ENCODE measurements around the gene IL27RA.
"Not testable (repeated sequence)": the region's sequence is repeated elsewhere in the genome, so short reads cannot be mapped to it uniquely, and the experiment has no call there.

Gene IL27RA

DNA sequence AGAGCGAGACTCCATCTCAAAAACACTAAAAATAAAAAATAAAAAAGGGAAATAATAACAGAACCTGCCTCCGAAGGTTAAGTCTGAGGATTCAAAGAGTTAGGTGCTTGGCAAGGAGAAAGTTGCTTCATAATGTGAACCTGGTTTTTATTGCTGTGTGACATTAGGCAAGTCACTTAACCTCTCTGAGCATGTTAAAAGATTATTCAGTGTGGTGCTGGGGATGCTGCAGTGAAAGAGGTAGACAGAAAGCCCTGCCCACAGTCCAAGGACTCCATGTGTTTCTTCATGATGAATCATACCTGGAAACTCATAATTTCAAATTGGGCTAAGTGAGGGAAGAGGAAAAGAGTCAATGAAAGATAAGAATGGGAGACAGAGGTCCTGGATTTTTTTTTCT is 2.4 kb downstream of the IL27RA start:
- no peak for DNase-seq

DNA sequence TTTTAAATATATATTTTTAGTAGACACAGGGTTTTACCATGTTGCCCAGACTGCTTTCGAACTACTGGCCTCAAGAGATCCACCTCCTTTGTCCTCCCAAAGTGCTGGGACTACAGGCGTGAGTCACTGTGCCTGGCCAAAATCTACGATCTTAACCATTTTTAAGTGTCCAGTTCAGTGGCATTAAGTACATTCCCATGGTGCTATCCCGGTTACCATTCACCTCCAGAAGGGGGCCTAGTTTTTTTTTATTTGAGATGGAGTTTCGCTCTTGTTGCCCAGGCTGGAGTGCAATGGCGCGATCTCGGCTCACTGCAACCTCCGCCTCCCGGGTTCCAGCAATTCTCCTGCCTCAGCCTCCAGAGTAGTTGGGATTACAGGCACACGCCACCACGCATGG is 3.6 kb downstream of the IL27RA start:
- DNase-seq, result not testable (repeated sequence)

DNA sequence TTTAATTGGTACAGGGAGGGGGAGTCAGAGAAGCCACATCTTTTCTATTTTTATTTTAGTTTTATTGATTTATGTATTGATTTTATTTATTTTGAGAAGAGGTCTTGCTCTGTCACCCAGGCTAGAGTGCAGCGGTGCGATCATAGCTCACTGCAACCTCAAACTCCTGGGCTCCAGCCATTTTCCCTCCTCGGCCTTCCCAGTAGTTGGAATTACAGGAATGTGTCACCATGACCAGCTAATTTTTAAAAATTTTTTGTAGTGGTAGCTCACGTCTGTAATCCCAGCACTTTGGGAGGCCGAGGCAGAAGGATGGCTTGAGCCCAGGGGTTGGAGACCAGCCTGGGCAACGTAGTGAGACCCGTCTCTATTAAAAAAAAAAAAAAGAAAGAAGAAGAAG is 4.1 kb downstream of the IL27RA start:
- DNase-seq, result no peak

DNA sequence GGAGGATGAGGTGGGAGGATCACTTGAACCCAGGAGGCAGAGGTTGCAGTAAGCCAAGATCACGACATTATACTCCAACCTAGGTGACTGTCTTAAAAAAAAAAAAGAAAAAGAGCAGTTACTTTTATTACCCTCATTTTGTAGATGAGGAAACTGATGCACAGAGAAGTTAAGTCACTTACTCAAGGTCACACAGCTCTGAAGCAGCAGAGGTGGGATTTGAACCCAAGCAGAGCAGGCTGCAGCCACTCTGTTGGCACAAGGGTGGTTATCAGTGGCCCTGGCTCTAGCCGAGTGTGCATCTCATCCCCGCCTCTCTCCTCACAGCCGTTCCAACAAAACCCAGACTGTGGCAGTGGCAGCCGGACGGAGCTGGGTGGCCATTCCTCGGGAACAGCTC is 7.6 kb downstream of the IL27RA start:
- no peak for DNase-seq

DNA sequence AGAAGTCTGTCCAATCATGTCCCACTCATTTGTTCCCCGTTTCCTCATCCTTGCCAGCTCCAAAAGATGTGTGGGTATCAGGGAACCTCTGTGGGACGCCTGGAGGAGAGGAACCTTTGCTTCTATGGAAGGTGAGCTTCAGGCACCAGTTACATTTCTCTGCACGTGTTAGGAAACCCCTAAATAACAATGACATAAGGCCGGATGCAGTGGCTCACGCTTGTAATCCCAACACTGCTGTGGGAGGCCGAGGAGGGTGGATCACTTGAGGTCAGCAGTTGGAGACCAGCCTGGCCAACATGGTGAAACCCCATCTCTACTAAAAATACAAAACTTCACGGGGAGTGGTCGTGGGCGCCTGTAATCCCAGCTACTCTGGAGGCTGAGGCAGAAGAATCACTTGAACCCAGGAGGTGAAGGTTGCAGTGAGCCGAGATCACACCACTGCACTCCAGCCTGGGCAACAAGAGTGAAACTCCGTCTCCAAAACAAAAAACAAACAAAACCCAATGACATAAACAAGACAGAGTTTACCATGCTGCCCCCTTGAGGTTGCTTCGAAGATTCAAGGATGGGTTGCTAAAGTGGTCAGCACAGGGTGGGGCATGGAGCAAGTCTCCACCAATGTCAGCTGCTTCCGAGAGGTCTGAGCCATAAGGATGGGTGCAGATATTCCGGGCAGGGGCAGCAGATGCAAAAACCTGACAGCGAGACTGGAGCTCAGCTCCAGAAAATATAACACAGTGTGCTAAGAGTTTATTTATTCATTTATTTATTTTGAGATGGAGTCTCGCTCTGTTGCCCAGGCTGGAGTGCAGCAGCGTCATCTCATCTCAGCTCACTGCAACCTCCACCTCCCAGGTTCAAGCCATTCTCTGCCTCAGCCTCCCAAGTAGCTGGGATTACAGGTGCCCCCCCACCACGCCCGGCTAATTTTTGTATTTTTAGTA is 11.4 kb downstream of the IL27RA start:
- not testable (repeated sequence) for DNase-seq

DNA sequence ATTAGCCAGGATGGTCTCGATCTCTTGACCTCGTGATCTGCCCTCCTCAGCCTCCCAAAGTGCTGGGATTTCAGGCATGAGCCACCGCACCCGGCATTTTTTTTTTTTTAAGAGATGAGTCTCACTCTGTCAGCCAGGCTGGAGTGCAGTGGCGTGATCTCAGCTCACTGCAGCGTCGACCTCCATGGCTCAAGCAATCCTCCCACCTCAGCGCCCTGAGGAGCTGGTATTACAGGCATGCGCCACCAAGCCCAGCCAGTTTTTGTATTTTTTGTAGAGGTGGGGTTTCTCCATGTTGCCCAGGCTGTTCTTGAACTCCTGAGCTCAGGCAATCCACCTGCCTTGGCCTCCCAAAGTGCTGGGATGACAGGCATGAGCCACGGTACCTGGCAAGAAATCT is 16.3 kb downstream of the IL27RA start:
- not testable (repeated sequence) for DNase-seq

DNA sequence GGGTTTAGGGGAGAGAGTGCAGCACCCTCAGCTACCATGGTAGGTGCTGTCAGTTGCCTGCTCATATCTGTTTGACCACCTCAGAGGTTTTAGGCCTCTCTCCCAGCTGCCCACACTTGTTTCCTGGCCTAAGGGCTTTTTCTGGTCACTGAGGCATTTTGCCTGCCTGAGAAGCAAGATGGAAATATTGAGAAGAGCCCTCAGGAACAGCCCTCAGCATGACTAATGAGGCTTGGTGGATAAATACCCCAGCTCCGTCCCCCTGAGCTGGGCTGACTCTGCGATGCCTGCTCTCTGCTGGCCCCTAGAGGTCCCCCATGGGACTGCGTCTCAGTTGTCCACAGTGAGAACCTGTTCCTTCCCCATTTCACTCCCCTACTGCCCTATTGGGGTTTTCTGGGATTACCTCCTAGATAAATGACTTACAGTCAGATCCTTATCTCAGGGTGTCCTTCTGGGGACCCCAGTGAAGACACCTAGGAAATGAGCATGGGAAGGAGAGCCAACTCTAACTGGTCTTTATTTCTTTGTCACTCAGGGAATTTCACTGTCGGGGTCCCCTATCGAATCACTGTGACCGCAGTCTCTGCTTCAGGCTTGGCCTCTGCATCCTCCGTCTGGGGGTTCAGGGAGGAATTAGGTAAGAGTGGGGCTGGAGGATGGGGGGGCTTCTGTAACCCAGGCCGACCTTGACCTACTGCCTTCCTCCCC is 17.0 kb downstream of the IL27RA start:
- DNase-seq, result no peak

DNA sequence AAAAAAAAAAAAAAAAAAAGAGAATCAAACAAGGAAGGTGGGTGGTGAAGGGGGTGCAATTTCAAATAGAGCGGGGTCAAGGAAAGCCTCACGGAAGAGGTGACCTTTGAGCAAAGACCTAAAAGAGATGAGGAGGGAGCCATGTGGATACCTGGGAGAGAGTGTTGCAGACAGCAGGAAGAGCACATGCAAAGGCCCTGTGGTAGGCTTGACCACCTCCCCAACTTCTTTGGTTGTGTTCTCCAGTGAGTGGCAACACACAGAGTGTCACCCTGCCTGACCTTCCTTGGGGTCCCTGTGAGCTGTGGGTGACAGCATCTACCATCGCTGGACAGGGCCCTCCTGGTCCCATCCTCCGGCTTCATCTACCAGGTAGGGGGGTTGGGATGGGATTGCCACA is 18.9 kb downstream of the IL27RA start:
- no peak for DNase-seq

DNA sequence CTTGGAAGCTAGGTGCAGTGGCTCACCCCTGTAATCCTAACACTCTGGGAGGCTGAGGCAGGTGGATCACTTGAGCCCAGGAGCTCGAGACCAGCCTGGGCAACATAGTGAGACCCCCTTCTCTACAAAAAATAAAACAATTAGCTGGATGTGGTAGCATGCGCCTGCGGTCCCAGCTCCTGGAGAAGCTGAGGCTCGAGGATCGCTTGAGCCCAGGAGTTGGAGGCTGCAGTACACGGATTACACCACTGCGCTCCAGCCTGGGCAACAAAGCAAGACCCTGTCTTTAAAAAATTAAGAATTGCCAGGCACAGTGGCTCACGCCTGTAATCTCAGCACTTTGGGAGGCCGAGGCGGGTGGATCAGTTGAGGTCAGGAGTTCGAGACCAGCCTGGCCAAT is 19.4 kb downstream of the IL27RA start:
- not testable (repeated sequence) for DNase-seq

DNA sequence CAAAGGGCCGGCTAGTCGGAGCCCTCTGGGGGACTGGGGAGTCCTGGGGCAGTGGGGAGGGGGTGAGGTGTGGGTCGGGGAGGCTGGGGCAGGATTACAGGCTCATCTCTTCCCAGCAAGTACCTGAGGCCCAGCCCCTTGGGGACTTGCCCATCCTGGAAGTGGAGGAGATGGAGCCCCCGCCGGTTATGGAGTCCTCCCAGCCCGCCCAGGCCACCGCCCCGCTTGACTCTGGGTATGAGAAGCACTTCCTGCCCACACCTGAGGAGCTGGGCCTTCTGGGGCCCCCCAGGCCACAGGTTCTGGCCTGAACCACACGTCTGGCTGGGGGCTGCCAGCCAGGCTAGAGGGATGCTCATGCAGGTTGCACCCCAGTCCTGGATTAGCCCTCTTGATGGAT is 20.4 kb downstream of the IL27RA start:
- no peak for DNase-seq

DNA sequence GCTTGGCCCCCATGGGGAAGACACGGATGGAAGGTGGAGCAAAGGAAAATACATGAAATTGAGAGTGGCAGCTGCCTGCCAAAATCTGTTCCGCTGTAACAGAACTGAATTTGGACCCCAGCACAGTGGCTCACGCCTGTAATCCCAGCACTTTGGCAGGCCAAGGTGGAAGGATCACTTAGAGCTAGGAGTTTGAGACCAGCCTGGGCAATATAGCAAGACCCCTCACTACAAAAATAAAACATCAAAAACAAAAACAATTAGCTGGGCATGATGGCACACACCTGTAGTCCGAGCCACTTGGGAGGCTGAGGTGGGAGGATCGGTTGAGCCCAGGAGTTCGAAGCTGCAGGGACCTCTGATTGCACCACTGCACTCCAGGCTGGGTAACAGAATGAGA is 20.9 kb downstream of the IL27RA start:
- DNase-seq, result no peak

DNA sequence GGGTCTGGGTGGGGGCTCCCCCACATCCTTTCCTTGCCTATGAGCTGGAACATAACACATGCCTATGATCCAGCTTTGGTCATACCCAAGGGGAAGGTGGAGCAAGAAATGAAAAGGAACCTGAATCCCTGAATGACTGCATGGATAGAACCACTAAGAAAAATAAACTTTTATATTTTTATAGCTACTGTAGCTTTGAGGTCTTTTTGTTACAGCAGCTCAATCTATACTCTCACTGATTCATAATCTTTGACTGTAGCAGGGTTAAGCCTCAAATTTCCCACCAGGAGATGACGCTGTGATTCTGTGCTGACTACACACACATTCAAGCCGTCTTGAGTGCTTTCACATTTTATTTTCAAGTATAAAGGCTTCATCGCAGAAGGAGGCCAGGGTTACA is 21.5 kb downstream of the IL27RA start:
- no peak for DNase-seq

DNA sequence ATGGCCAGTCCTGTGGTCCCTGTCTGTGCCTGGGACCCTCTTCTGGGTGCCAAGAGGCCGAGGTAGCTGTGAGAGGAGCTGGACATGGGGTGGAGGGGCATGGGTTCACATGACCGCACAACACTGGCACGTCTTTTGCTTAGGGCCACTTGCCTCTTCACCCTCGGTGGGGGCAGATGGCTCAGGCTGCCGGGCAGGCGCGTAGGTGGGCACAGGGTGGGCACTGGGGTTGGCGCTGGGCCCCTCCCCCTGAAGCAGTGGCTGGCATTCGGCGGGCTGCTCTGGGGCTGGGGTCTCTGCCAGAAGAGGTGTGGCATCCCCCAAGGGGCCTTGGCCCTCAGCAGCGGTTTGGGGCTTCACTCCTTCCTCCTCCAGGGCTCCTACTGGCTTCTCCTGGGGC is 21.9 kb downstream of the IL27RA start:
- no peak for DNase-seq

DNA sequence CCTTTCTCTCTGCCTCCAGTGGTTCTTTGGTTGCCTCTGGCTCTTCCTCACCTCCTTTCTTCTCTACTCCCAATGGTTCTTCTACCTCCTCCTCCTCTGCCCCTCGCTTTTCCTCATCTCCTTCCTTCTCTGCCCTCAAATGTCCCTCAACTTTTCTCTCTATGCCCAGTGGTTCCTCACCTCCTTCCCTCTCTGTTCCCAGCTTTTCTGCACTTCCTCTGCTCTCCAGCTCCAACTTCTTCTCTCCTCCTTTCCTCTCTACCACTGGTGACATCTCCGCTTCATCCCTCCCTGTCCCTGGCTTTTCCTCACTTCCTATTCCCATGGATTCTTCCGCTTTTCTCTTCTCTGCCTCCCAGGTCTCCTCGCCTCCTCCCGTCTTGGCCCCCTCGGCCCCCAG is 22.5 kb downstream of the IL27RA start:
- DNase-seq, result no peak

DNA sequence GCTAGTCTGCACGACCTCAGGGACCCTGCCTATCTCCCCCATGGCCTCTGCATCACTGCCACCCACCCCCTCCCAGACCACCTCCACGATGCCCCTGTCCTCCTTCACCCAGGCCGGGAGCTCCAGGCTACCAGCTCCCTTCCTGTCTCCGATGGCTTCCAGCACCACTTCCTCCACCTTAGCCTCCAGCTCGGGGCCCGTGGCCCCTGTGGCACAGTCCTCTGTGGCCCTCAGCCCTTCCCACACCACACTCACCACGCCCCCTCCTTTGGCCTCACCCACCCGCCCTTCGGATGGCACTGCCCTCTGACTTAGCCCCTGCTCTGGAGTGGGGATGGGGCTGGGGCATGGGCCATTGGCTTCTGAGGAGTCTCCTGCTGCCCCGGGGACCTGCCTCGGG is 23.2 kb downstream of the IL27RA start:
- no peak for DNase-seq

DNA sequence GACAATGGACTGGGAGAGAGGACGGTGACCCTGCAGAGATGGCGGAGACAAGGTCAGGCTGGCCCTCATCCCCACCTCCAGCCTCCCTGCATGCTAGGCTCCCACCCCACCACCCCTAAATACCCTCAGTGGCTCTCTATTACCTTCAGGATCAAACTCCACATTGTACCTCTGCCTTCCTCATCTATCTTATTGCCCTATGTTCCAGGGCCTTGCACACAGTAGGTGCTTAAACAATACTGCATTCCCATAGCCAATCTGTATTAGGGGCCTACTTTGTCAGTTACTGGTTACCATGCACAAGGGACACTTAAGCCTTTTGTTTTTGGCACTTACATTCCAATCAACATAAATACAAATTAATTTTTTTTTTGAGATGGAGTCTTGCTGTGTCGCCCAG is 23.8 kb downstream of the IL27RA start:
- DNase-seq, result no peak

DNA sequence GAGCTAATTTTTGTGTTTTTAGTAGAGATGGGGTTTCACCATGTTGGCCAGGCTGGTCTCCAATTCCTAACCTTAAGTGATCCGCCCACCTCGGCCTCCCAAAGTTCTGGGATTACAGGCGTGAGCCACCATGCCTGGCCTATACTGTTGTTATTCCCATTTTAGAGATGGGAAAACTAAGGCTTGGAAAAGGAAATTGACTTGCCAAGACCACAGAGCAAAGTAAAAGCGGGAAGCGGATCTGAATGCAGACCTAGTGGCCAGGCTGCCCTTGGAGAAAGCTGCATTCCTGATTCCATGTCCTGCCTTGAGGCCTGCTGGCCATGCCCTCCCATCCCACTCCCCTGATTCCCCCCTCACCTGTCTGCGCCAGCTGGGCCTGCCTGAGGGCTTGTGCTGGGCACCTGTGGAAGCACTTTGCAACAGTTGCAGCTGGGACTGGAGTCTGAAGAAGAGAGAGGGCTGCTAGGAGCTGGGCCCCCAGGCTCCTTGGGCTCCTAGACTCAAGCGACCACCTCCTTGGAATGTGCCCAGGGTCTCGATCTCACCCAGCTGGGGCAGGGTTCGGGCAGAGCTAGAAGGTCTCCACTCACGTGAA is 24.6 kb downstream of the IL27RA start:
- no peak for DNase-seq

DNA sequence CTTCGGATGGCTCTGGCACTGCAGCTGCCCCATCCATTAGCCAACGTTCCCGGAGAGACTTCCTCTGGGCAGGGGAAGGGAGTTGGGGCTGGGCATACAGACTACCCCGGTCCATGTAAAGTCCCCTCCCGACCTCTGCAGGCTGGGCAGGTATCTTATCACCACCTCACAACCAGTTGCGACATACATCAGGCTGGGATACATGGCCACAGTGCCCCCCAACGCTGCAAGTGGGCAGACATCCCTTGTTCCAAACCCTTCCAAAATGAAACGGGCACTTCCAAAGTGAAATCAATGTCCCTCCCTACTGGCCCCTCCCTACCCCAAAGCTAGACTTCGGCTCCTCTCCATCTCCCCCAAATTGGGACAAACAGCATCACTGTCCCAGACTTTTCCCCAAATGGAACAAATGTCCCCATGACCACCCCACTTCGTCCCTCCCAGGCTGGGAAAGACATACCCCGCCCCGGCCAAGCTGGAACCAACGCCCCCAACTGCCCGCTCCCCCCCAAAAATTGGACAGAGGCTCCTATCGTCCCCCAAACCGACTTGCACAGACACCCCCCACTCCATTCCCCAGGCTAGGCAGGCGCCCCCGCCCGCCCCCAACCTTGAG is 25.3 kb downstream of the IL27RA start:
- DNase-seq, result no peak

DNA sequence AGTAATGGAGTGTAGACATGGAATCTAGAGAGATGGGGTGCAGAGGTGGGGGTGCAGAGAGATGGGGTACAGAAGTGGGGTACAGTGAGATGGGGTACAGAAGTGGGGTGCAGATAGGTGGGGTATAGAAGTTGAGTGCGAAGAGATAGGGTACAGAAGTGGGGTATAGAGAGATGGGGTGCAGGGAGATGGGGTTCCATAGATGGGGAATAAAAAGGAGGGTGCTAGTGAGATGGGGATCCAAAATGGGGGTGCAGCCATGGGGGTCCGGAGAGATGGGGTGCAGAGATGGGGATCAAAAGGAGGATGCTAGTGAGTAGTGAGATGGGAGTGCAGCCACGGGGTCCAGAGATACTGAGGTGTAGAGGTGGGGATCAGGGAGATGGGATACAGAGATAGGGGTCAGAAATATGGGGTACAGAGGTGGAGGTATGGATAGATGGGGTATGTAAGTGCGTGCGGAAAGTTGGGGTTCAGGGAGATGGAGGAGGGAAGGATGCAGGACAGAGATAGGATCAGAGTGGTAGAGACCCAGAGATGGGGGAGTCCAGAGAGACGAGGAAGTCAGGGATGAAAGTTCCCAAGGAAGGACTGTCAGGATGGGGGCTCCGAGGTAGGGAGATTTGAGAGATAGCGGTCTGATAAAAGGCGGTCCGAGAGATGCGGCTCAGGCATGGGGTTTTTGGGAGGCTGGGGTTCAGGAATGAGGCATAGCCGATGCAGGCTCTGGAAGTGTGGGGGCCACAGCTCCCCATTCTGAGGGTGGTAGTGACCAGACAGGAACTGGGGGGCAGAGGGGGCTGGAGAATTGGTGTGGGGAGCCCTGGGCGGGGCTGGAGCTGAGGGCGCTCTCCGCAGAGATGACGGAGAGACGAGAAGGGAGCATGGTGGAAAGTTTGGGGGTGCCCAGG is 26.9 kb downstream of the IL27RA start:
- DNase-seq, result no peak

DNA sequence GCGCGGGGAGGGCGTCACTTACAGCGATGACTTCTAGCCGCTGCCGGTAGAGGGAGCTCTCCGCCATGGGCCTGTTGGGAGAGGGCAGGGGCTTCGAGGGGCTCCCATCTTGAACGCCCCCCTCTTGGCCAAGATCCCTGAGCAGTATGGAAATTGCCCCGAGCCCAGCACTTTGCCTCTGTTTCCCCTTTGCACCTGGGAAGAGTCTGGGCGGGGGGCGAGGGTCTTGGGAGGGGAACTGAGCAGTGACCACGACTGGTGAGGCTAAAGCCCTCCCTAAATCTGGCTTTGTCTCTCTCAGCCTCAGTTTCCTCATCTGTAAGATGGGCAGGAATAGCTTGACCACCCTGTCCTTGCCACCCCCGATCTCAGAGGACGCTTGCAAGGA is 27.5 kb downstream of the IL27RA start:
- no peak for DNase-seq

DNA sequence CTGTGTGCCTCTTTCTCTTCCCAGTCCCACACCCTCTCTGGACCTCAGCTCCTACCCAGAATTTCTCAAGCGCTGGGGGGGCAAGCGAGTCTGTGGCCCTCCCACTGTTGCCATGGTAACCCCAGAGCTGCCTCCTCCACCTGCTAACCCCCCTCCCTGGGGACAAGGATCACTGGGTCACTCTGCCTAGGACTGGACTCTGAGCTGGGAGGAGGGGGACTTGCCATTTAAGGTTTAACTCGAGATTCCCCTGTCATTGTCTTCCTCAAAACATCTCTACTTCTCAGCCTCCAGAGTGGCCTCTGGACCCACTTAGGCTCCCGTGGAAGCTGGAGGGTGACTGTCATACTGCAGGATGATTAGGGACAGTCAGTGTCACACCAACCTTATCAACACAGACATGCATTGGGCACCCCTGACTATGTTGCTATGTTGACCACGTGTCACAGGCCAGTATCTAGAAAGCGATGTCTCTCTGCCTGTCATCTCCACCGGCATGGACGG is 28.1 kb downstream of the IL27RA start:
- no peak for DNase-seq

DNA sequence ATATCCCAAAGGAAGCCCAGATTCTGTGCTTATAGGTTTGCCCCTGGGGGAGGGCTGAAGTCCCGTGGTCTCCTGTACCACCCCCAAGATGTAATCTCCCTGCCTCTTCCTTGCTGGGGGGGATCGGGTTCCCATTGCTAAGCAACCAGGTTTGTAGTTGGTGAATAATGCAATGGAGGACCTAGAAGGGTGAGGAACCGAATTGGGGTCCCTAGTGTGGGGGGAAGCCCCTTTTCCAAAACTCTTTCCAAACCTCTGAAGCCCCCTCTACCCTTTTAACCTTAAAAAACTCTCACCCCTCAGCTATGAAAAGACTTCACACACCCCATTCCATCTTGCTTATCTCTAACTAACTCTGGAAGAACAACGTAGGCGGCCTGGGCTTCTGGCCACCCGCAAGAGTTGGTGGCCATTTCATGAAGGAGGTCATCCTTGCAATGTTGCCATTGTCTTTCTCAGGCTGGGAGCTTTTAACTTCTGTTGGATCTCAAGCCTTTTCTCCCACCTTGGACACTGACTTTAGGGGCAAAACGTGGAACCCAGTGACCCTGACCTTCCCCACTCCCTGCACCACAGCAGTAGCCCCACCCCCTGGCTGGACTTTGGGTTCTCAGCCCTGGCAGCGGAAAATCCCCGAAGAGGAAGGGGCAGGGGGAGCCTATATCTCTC is 29.7 kb downstream of the IL27RA start:
- no peak for DNase-seq
